GM12878 (cell line): Measurements from ENCODE around the gene CDC42SE2. TPM values are rescaled to one million over a fixed set of nuclear protein-coding genes. Genes with fewer than 3 reads are reported as not detected.
"Not testable (repeated sequence)": the region's sequence is repeated elsewhere in the genome, so short reads cannot be mapped to it uniquely, and the experiment has no call there.

ENCODE experiments used
- ATAC-seq: fragments of 200-7000 bp; cut with Tn5 transposase; 3 replicates; pipeline ENCODE4 v1.9.1; 2020; ENCODE audit warnings: mild to moderate bottlenecking, moderate library complexity
- BruUV-seq: library from RNA; stranded (reverse); fragments of 400-500 nt; replicated peaks from 2 replicates; lab custom pipeline; 2021; lab: Mats Ljungman, UMichigan
- CTCF ChIA-PET: fragments of 300-600 bp; sonication (Branson Sonifier 250); formaldehyde crosslinking; extraction: SDS; loops from one replicate; lab custom pipeline; 2021; ENCODE audit warnings: inconsistent platforms; lab: Yijun Ruan, JAX
- POLR2A ChIA-PET: fragments of 350-600 bp; formaldehyde crosslinking; extraction: SDS; loops from one replicate; lab custom pipeline; 2021; ENCODE audit warnings: inconsistent platforms; lab: Charles Lee
- RAD21 ChIA-PET: fragments of 300-600 bp; sonication (Branson Sonifier 250); formaldehyde crosslinking; loops from one replicate; lab custom pipeline; 2023; ENCODE audit warnings: antibody characterized with exemption; ENCODE audit not compliant: unreplicated experiment; lab: Charles Lee
- SMC1A ChIA-PET: fragments of 300-600 bp; sonication (Branson Sonifier 250); formaldehyde crosslinking; loops from one replicate; lab custom pipeline; 2023; ENCODE audit not compliant: unreplicated experiment, uncharacterized antibody; lab: Charles Lee
- DNase-seq: peaks from one replicate; pipeline ENCODE4 v3.0.0-alpha.2; 2011; ENCODE audit warnings: low read depth, low spot score
- FAIRE-seq: peaks from 3 replicates; lab custom pipeline; 2011; peaks lifted over from hg19 to GRCh38; lab: Jason Lieb, UNC
- H2AFZ ChIP-seq: 2 replicates; pipeline ENCODE4 v1.6.0; 2011; ENCODE audit warnings: low read depth, low read length, control low read depth; ENCODE audit not compliant: control insufficient read depth
- H3K27ac ChIP-seq: 2 replicates; pipeline ENCODE4 v1.5.1; 2011; ENCODE audit warnings: control low read depth; ENCODE audit not compliant: control insufficient read depth, insufficient read depth
- H3K27me3 ChIP-seq, 2 experiments: replicated peaks in 1 of 2; 2 replicates each; pipeline versions ENCODE4 v1.6.0 to v1.6.1; 2011; ENCODE audit warnings: low read length in 1 of 2; ENCODE audit not compliant: control insufficient read depth in 2 of 2, insufficient read depth in 2 of 2
- H3K36me3 ChIP-seq, 2 experiments: 2 replicates each; pipeline ENCODE4 v1.5.1; 2011; ENCODE audit warnings: low read length in 1 of 2; ENCODE audit not compliant: control insufficient read depth in 2 of 2, insufficient read depth in 2 of 2
- H3K4me1 ChIP-seq: 2 replicates; pipeline ENCODE4 v1.6.1; 2011; ENCODE audit warnings: mild to moderate bottlenecking, low read length, moderate library complexity, mixed read lengths; ENCODE audit not compliant: control insufficient read depth, insufficient read depth
- H3K4me2 ChIP-seq: 2 replicates; pipeline ENCODE4 v1.6.0; 2011; ENCODE audit warnings: control low read depth; ENCODE audit not compliant: control insufficient read depth, insufficient read depth
- H3K4me3 ChIP-seq: fragments of 200-600 bp; sonication (generic); 2 replicates; pipeline ENCODE4 v1.5.1; 2016
- H3K79me2 ChIP-seq: 2 replicates; pipeline ENCODE4 v1.6.0; 2011; ENCODE audit warnings: low read length; ENCODE audit not compliant: control insufficient read depth, insufficient read depth
- H3K9ac ChIP-seq: 2 replicates; pipeline ENCODE4 v1.8.0; 2011; ENCODE audit warnings: low read length, control low read depth, mixed read lengths; ENCODE audit not compliant: control insufficient read depth, insufficient read depth
- H3K9me3 ChIP-seq: replicated peaks from 3 replicates; pipeline ENCODE4 v1.5.1; 2011; ENCODE audit warnings: mild to moderate bottlenecking, low read length; ENCODE audit not compliant: control insufficient read depth, insufficient read depth
- H4K20me1 ChIP-seq: 2 replicates; pipeline ENCODE4 v1.6.0; 2011; ENCODE audit not compliant: control insufficient read depth, insufficient read depth
- EED ChIP-seq: sonication (generic); IDR thresholded peaks from 2 replicates; pipeline ENCODE4 v1.6.1; 2016; ENCODE audit warnings: antibody characterized with exemption, low read depth
- FOXM1 ChIP-seq: IDR thresholded peaks from 2 replicates; pipeline ENCODE4 v1.6.1; 2012; ENCODE audit warnings: low read depth, mild to moderate bottlenecking, inconsistent platforms, low read length, moderate library complexity
- MLLT1 ChIP-seq: fragments of 450-650 bp; IDR thresholded peaks from 2 replicates; pipeline ENCODE4 v1.6.1; 2016; ENCODE audit warnings: mild to moderate bottlenecking
- WGBS: methylation state at CpG from one replicate; pipeline ENCODE4 v1.1.6; 2016; ENCODE audit warnings: low lambda C conversion rate; ENCODE audit not compliant: insufficient replicate concordance, insufficient coverage; ENCODE audit errors: missing lambda C conversion rate; 5-methylcytosine and 5-hydroxymethylcytosine counted together
- in situ Hi-C: fragments of 300-500 bp; cut with MboI; formaldehyde crosslinking; loops from 9 replicates; pipeline ENCODE4 v1.14.3; 2018; ENCODE audit warnings: mixed read lengths
- intact Hi-C: fragments of 100-400 bp; cut with micrococcal nuclease; formaldehyde crosslinking; loops from one replicate; pipeline ENCODE4 v1.14.2; 2022; ENCODE audit not compliant: unreplicated experiment
- polyA plus RNA-seq, 11 experiments: library from polyadenylated mRNA; depleted of rRNA in 4 of 11; unstranded in 6 of 11; stranded (reverse) in 5 of 11; fragments of >200 nt; fragmentation: Nextera tagmentation in 4 of 11; fragmentation: Illumina TruSeq in 1 of 11; extraction: Ambion mirVana in 4 of 11; extraction: Trizol in 1 of 11; gene quantifications; 1 replicate in 1 of 11; 2 replicates in 10 of 11; pipeline versions ENCODE4 v1.2.1 to v1.2.3, GENCODE V29; 2011 to 2016; ENCODE audit warnings: inconsistent platforms in 2 of 11, missing spikeins in 2 of 11, low read depth in 1 of 11
- total RNA-seq, 4 experiments: library from RNA; depleted of rRNA in 3 of 4; stranded (reverse); fragments of >200 nt in 3 of 4; fragmentation: Illumina TruSeq in 1 of 4; extraction: Trizol in 1 of 4; gene quantifications; 2 replicates each; pipeline versions ENCODE4 v1.2.1 to v1.2.3, GENCODE V29; 2013 to 2021
- TF ChIP-seq, protein P1 (sequence below): fragments of 450-650 bp; IDR thresholded peaks from 2 replicates; pipeline ENCODE4 v1.6.1; 2016; ENCODE audit warnings: mild to moderate bottlenecking

CDC42SE2 gene
- total and polyA plus RNA-seq, 10 of the 15 experiments (the other 5 are each of a cell fraction or from before 2014, with no cell fraction given): 57.0 to 148 (median 80.3) TPM

DNA sequence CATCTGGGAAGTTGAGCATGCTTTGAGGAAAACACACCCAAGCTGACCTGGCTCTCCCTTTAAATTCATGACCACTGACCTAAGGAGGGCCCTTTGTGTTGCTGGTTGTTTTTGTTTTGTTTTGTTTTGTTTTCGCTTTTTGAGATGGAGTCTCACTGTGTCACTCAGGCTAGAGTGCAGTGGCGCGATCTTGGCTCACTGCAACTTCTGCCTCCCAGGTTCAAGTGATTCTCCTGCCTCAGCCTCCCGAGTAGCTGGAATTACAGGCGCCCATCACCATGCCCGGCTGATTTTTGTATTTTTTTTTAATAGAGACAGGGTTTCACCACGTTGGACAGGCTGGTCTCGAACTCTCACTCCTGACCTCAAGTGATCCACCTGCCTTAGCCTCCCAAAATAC, 8.0 kb downstream of the CDC42SE2 start:
- H3K36me3 ChIP-seq, H3K27me3 ChIP-seq, BruUV-seq, DNase-seq, H3K9me3 ChIP-seq, H4K20me1 ChIP-seq, H2AFZ ChIP-seq, in situ Hi-C loops, FAIRE-seq: not testable (repeated sequence)
- Histone ChIP-seq H3K27ac (peak overlapping the region; percentile 71), H3K79me2 (peaks cover 97% of the 10 kb centered on the region), H3K4me2 (peak overlapping the region; percentile 88), H3K4me3 (peak overlapping the region; percentile 70), H3K4me1 (peaks cover 31% of the 10 kb centered on the region), H3K9ac (peak overlapping the region; percentile 45; the same call in 1 of the 2 replicates)
- POLR2A ChIA-PET: interaction anchor here (0.8 to 2.9 kb wide), 11 partner anchors 9 to 109 kb away, joined by 3 to 11 read pairs (median 4); no protein-coding TSS in a partner anchor
- CTCF ChIA-PET: interaction anchor here (1.0 to 2.1 kb wide), 3 partner anchors 16 to 142 kb away, joined by 4 to 8 read pairs (median 4); no protein-coding TSS in a partner anchor
- SMC1A ChIA-PET: interaction anchor here (0.7 to 41.3 kb wide), 18 partner anchors 9 to 143 kb away, joined by 3 to 1218 read pairs (median 8); partner anchors contain the start of gene CDC42SE2
- TF ChIP-seq, protein P1, sequence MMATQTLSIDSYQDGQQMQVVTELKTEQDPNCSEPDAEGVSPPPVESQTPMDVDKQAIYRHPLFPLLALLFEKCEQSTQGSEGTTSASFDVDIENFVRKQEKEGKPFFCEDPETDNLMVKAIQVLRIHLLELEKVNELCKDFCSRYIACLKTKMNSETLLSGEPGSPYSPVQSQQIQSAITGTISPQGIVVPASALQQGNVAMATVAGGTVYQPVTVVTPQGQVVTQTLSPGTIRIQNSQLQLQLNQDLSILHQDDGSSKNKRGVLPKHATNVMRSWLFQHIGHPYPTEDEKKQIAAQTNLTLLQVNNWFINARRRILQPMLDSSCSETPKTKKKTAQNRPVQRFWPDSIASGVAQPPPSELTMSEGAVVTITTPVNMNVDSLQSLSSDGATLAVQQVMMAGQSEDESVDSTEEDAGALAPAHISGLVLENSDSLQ: peak; percentile 83
- TF ChIP-seq FOXM1 (0 out of 2 replicates have a peak, but pooled peaks have one; percentile 3), EED (peak; percentile 16; the same call in 1 of the 2 replicates), MLLT1 (0 out of 2 replicates have a peak, but pooled peaks have one; percentile 23)
- WGBS: under 1% methylated on average over 8 of the region's 8 CpGs
- RAD21 ChIA-PET: interaction anchor here (0.9 to 16.1 kb wide), 15 partner anchors 9 to 110 kb away, joined by 3 to 302 read pairs (median 5); no protein-coding TSS in a partner anchor
- intact Hi-C loops: loop anchor here (2.0 to 10.0 kb wide), 3 partner anchors 53 to 523 kb away; partner anchors contain the start of gene FNIP1
- peak; percentile 15 for ATAC-seq
